SK-N-SH (cell line): ENCODE measurements around the gene TMEM184C. TPM values are rescaled to one million over a fixed set of nuclear protein-coding genes. Genes with fewer than 3 reads are reported as not detected.

Experiments used
- CTCF ChIA-PET: fragments of 300-600, 350-600 bp; formaldehyde crosslinking; extraction: SDS; loops from one replicate; lab custom pipeline; 2021; lab: Yijun Ruan, JAX
- POLR2A ChIA-PET: fragments of 350-600 bp; sonication (Branson Sonifier 250); formaldehyde crosslinking; extraction: SDS; loops from one replicate; lab custom pipeline; 2020; ENCODE audit warnings: antibody characterized with exemption, inconsistent platforms; lab: Yijun Ruan, JAX
- DNase-seq: peaks from one replicate; pipeline ENCODE4 v3.0.0; 2012
- H2AFZ ChIP-seq: fragments of 200-600 bp; sonication (generic); 2 replicates; pipeline ENCODE4 v1.8.1; 2016; ENCODE audit warnings: antibody characterized with exemption, mild to moderate bottlenecking, low read depth
- H3F3A ChIP-seq: fragments of 200-600 bp; sonication (generic); replicated peaks from 2 replicates; pipeline ENCODE3; 2016; ENCODE audit warnings: antibody characterized with exemption, mild to moderate bottlenecking; ENCODE audit not compliant: insufficient read depth
- H3K27ac ChIP-seq, 2 experiments: fragments of 200-500 bp in 1 of 2; fragments of 200-600 bp in 1 of 2; sonication (Bioruptor generic) in 1 of 2; sonication (generic), shearing (Covaris generic) in 1 of 2; 2 replicates each; pipeline versions ENCODE4 v1.5.1 to v1.6.1; 2014 to 2016; ENCODE audit warnings: low read depth in 2 of 2, inconsistent platforms in 1 of 2, low read length in 1 of 2, mild to moderate bottlenecking in 1 of 2, mixed read lengths in 1 of 2
- H3K27me3 ChIP-seq: fragments of 200-600 bp; sonication (generic), shearing (Covaris generic); 2 replicates; pipeline ENCODE4 v1.6.1; 2016; ENCODE audit warnings: mixed run types; ENCODE audit not compliant: insufficient read depth
- H3K36me3 ChIP-seq, 2 experiments: fragments of 200-500 bp in 1 of 2; fragments of 200-600 bp in 1 of 2; sonication (Bioruptor generic) in 1 of 2; sonication (generic) in 1 of 2; replicated peaks in 1 of 2; 2 replicates each; pipeline versions ENCODE3 to v1.5.1; 2014 to 2016; ENCODE audit warnings: low read length in 1 of 2, mild to moderate bottlenecking in 1 of 2; ENCODE audit not compliant: insufficient read depth in 2 of 2, control insufficient read depth in 1 of 2
- H3K4me1 ChIP-seq, 2 experiments: fragments of 200-500 bp in 1 of 2; fragments of 200-600 bp in 1 of 2; sonication (Bioruptor generic) in 1 of 2; sonication (generic), shearing (Covaris generic) in 1 of 2; 2 replicates each; pipeline versions ENCODE4 v1.5.1 to v1.6.1; 2014 to 2016; ENCODE audit warnings: low read depth in 1 of 2, low read length in 1 of 2, mixed run types in 1 of 2; ENCODE audit not compliant: insufficient read depth in 2 of 2, control insufficient read depth in 1 of 2
- H3K4me2 ChIP-seq: fragments of 200-600 bp; sonication (generic), shearing (Covaris generic); 2 replicates; pipeline ENCODE4 v1.6.1; 2017; ENCODE audit warnings: mixed run types
- H3K4me3 ChIP-seq, 2 experiments: fragments of 200-500 bp in 1 of 2; fragments of 200-600 bp in 1 of 2; sonication (Bioruptor generic) in 1 of 2; sonication (generic), shearing (Covaris generic) in 1 of 2; 2 replicates each; pipeline versions ENCODE4 v1.5.1 to v1.8.1; 2014 to 2016; ENCODE audit warnings: low read depth in 2 of 2, inconsistent platforms in 1 of 2, low read length in 1 of 2, mild to moderate bottlenecking in 1 of 2, mixed read lengths in 1 of 2, moderate library complexity in 1 of 2
- H3K79me2 ChIP-seq: fragments of 200-600 bp; sonication (generic); 2 replicates; pipeline ENCODE4 v1.8.1; 2017; ENCODE audit warnings: mild to moderate bottlenecking; ENCODE audit not compliant: insufficient read depth
- H3K9ac ChIP-seq: fragments of 200-600 bp; sonication (generic); 2 replicates; pipeline ENCODE4 v1.6.1; 2017; ENCODE audit warnings: mixed run types
- H3K9me2 ChIP-seq: fragments of 200-600 bp; sonication (generic); 2 replicates; pipeline ENCODE4 v1.6.1; 2017; ENCODE audit warnings: mixed run types
- H3K9me3 ChIP-seq: fragments of 200-600 bp; sonication (generic); 2 replicates; pipeline ENCODE4 v1.6.1; 2017; ENCODE audit warnings: mixed run types, mild to moderate bottlenecking, moderate library complexity
- H4K20me1 ChIP-seq: fragments of 200-600 bp; sonication (generic); 2 replicates; pipeline ENCODE4 v1.6.1; 2017; ENCODE audit warnings: mild to moderate bottlenecking, mixed run types; ENCODE audit not compliant: insufficient read depth
- ELF1 ChIP-seq: IDR thresholded peaks from 2 replicates; pipeline ENCODE4 v1.4.0; 2012
- EP300 ChIP-seq, 2 experiments: IDR thresholded peaks; 2 replicates each; pipeline versions ENCODE4 v1.4.0 to v1.6.1; 2012; ENCODE audit warnings: borderline replicate concordance in 1 of 2, low read depth in 1 of 2, low read length in 1 of 2
- FOXJ3 ChIP-seq: sonication (generic); formaldehyde crosslinking; IDR thresholded peaks from 2 replicates; pipeline ENCODE4 v1.5.1; 2020; ENCODE audit warnings: mild to moderate bottlenecking, missing genetic modification reagents
- FOXM1 ChIP-seq: IDR thresholded peaks from 2 replicates; pipeline ENCODE4 v1.4.0; 2012; ENCODE audit warnings: low read depth, mild to moderate bottlenecking
- GATA2 ChIP-seq: sonication (generic); formaldehyde crosslinking; IDR thresholded peaks from 2 replicates; pipeline ENCODE4 v1.5.0; 2020; ENCODE audit warnings: mild to moderate bottlenecking, missing genetic modification reagents
- JUND ChIP-seq: IDR thresholded peaks from 2 replicates; pipeline ENCODE4 v1.4.0; 2012
- MEF2A ChIP-seq: IDR thresholded peaks from 2 replicates; pipeline ENCODE4 v1.4.0; 2012; ENCODE audit warnings: low read depth, borderline replicate concordance
- MXI1 ChIP-seq: IDR thresholded peaks from 2 replicates; pipeline ENCODE4 v1.6.1; 2012; ENCODE audit warnings: mild to moderate bottlenecking, low read depth, low read length, improper control_type of control experiment
- NFIC ChIP-seq: IDR thresholded peaks from 2 replicates; pipeline ENCODE4 v1.4.0; 2012; ENCODE audit warnings: borderline replicate concordance
- NRF1 ChIP-seq: IDR thresholded peaks from 2 replicates; pipeline ENCODE4 v1.6.1; 2012; ENCODE audit warnings: low read depth, mild to moderate bottlenecking, low read length
- POLR2AphosphoS5 ChIP-seq: IDR thresholded peaks from 2 replicates; pipeline ENCODE4 v1.6.1; 2012; ENCODE audit warnings: low read depth, low read length
- RAD21 ChIP-seq: IDR thresholded peaks from 2 replicates; pipeline ENCODE4 v1.6.1; 2012; ENCODE audit warnings: mild to moderate bottlenecking, low read length
- RFX5 ChIP-seq: IDR thresholded peaks from 2 replicates; pipeline ENCODE4 v1.6.1; 2012; ENCODE audit warnings: mild to moderate bottlenecking, improper control_type of control experiment, low read length
- SMC3 ChIP-seq: IDR thresholded peaks from 2 replicates; pipeline ENCODE4 v1.6.1; 2012; ENCODE audit warnings: low read depth, low read length, improper control_type of control experiment
- WGBS: methylation state at CpG from one replicate; pipeline ENCODE4 v1.1.6; 2017; ENCODE audit warnings: low lambda C conversion rate; 5-methylcytosine and 5-hydroxymethylcytosine counted together
- polyA plus RNA-seq, 3 experiments: library from polyadenylated mRNA; depleted of rRNA; stranded (reverse); fragments of >200 nt; gene quantifications; 2 replicates each; pipeline ENCODE4 v1.2.3, GENCODE V29; 2012
- TF ChIP-seq, protein P1 (sequence below): fragments of 200-600 bp; sonication (generic); IDR thresholded peaks from 2 replicates; pipeline ENCODE4 v1.6.1; 2017; ENCODE audit warnings: antibody characterized with exemption, mild to moderate bottlenecking, moderate library complexity
- TF ChIP-seq, protein P2 (sequence below): IDR thresholded peaks from 2 replicates; pipeline ENCODE4 v1.4.0; 2012; ENCODE audit warnings: low read depth, borderline replicate concordance

TMEM184C gene
- polyA plus RNA-seq, 1 of the 3 experiments (the other 2 are of a cell fraction): 17.5 TPM

DNA sequence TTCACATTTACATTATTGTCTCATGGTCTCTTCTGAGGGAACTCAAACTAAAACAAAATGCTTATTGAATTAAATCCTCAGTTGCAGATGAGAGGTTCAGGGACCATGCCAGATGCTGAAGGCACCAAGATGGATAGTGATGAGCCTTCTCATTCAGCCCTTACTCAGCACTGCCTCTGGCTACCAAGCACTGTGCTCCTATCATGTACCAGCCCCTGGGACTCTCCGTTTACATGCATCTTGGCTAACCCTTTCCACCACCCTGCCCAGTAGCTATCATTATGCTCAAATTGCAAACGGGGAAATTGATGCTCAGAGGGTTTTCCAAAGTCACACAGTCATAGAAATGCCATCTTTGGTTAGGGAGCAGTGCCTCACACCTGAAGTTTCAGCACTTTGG, 22.6 kb upstream of the TMEM184C start:
- H3K4me2 ChIP-seq: no peak overlapping the region
- peaks cover 12 to 18% of the 10 kb centered on the region in 2 experiments; a peak in 3 of 4 replicates for H3K4me1 ChIP-seq
- H2AFZ ChIP-seq: no peak overlapping the region
- H4K20me1 ChIP-seq: no peaks in the 10 kb centered on the region
- ChIA-PET POLR2A (no interaction called here), CTCF (interaction anchor here (1.2 to 6.5 kb wide), 3 partner anchors 75 to 576 kb away, joined by 3 to 40 read pairs (median 5); no protein-coding TSS in a partner anchor)
- H3K4me3 ChIP-seq: no peak overlapping the region
- no peaks in the 10 kb centered on the region for H3K79me2 ChIP-seq
- H3K9ac ChIP-seq: no peak overlapping the region
- no peaks in the 10 kb centered on the region for H3K36me3 ChIP-seq
- H3K9me3 ChIP-seq: no peaks in the 10 kb centered on the region
- peaks cover 3% of the 10 kb centered on the region for H3F3A ChIP-seq
- no peaks in the 10 kb centered on the region for H3K9me2 ChIP-seq
- H3K27me3 ChIP-seq: no peaks in the 10 kb centered on the region
- no peak overlapping the region for H3K27ac ChIP-seq
- no peak for DNase-seq
- 67% methylated on average over 2 of the region's 2 CpGs for WGBS
- TF ChIP-seq POLR2AphosphoS5 (no peak), JUND (no peak), FOXM1 (no peak), NFIC (no peak), ELF1 (no peak), EP300 (IDR thresholded peaks at IDR 0.05; ENCODE audit: borderline replicate concordance in 1 of 2, low read depth in 1 of 2, low read length in 1 of 2) (no peak), FOXJ3 (CRISPR knock-in tag) (no peak), RAD21 (no peak)

DNA sequence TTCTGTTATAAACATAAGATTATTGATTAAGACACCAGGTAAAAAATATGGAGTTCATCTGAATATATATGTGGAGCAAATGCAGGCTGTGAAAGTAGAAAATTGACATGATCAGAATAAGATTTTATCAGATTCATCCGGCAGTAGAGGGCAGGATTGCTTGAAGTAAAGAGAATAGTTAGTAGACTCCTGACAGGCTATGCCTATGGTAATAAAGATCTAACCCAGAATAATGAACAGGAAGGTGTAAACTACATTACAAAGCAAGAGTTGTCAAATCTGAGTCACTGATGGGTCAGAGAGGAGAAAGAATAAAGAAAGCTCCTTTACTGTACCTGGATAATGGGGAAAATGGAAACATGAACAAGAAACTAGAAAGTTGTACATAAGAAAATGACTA, 20.8 kb upstream of the TMEM184C start:
- peak; percentile 44 for TF ChIP-seq RAD21
- TF ChIP-seq, protein P1, sequence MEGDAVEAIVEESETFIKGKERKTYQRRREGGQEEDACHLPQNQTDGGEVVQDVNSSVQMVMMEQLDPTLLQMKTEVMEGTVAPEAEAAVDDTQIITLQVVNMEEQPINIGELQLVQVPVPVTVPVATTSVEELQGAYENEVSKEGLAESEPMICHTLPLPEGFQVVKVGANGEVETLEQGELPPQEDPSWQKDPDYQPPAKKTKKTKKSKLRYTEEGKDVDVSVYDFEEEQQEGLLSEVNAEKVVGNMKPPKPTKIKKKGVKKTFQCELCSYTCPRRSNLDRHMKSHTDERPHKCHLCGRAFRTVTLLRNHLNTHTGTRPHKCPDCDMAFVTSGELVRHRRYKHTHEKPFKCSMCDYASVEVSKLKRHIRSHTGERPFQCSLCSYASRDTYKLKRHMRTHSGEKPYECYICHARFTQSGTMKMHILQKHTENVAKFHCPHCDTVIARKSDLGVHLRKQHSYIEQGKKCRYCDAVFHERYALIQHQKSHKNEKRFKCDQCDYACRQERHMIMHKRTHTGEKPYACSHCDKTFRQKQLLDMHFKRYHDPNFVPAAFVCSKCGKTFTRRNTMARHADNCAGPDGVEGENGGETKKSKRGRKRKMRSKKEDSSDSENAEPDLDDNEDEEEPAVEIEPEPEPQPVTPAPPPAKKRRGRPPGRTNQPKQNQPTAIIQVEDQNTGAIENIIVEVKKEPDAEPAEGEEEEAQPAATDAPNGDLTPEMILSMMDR: peak; percentile 28; the same call in 1 of the 2 replicates
- TF ChIP-seq NRF1: no peak
- no peak for TF ChIP-seq MXI1
- TF ChIP-seq, protein P2, sequence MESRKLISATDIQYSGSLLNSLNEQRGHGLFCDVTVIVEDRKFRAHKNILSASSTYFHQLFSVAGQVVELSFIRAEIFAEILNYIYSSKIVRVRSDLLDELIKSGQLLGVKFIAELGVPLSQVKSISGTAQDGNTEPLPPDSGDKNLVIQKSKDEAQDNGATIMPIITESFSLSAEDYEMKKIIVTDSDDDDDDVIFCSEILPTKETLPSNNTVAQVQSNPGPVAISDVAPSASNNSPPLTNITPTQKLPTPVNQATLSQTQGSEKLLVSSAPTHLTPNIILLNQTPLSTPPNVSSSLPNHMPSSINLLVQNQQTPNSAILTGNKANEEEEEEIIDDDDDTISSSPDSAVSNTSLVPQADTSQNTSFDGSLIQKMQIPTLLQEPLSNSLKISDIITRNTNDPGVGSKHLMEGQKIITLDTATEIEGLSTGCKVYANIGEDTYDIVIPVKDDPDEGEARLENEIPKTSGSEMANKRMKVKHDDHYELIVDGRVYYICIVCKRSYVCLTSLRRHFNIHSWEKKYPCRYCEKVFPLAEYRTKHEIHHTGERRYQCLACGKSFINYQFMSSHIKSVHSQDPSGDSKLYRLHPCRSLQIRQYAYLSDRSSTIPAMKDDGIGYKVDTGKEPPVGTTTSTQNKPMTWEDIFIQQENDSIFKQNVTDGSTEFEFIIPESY: no peak
- TF ChIP-seq GATA2: no peak
- TF ChIP-seq MEF2A: no peak
- no peak for TF ChIP-seq FOXJ3 (CRISPR knock-in tag)
- TF ChIP-seq RFX5: no peak
- peak; percentile 7; the same call in 1 of the 2 replicates for TF ChIP-seq SMC3
- H4K20me1 ChIP-seq: no peaks in the 10 kb centered on the region
- no peak overlapping the region for H3K4me3 ChIP-seq
- H3K4me1 ChIP-seq: peaks cover 10 to 17% of the 10 kb centered on the region in 2 experiments; a peak in 2 of 4 replicates
- ChIA-PET CTCF (interaction anchor here (0.7 to 6.5 kb wide), 4 partner anchors 20 to 577 kb away, joined by 3 to 40 read pairs (median 3); partner anchors contain the start of gene TMEM184C), POLR2A (no interaction called here)
- no peak overlapping the region; a peak in 1 of 4 replicates for H3K27ac ChIP-seq
- no peak overlapping the region for H3K4me2 ChIP-seq
- no peak overlapping the region for H2AFZ ChIP-seq
- H3K79me2 ChIP-seq: no peaks in the 10 kb centered on the region
- H3F3A ChIP-seq: no peaks in the 10 kb centered on the region
- H3K36me3 ChIP-seq: no peaks in the 10 kb centered on the region
- no peaks in the 10 kb centered on the region for H3K9me3 ChIP-seq
- DNase-seq: no peak
- H3K27me3 ChIP-seq: no peaks in the 10 kb centered on the region
- H3K9me2 ChIP-seq: no peaks in the 10 kb centered on the region
- H3K9ac ChIP-seq: no peak overlapping the region
- 51% methylated on average over 1 of the region's 1 CpG for WGBS
